ENCODE data around the gene DYNLT2B.
"Not testable (repeated sequence)": the region's sequence is repeated elsewhere in the genome, so short reads cannot be mapped to it uniquely, and the experiment has no call there.

DNA sequence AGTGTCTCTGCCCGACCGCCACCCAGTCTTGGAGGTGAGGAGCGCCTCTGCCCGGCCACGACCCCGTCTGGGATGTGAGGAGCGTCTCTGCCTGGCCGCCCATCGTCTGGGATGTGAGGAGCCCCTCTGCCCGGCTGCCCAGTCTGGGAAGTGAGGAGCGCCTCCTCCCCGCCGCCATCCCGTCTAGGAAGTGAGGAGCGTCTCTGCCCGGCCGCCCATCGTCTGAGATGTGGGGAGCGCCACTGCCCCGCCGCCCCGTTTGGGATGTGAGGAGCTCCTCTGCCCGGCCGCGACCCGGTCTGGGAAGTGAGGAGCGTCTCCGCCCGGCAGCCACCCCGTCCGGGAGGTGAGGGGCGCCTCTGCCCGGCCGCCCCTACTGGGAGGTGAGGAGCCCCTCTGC, 73.9 kb downstream of the DYNLT2B start:
- TF ChIP-seq CTCF (IDR thresholded peaks at IDR 0.05; ENCODE audit: low read depth, low read length, missing input control); FOXA1 (IDR thresholded peaks at IDR 0.05); REST (IDR thresholded peaks at IDR 0.05): not testable (repeated sequence)
- TF ChIP-seq, protein P1, sequence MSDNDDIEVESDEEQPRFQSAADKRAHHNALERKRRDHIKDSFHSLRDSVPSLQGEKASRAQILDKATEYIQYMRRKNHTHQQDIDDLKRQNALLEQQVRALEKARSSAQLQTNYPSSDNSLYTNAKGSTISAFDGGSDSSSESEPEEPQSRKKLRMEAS (IDR thresholded peaks at IDR 0.05) = not testable (repeated sequence)

Data from liver (tissue), 2 donors.